ENCODE results near the gene CR1.

Gene CR1

DNA sequence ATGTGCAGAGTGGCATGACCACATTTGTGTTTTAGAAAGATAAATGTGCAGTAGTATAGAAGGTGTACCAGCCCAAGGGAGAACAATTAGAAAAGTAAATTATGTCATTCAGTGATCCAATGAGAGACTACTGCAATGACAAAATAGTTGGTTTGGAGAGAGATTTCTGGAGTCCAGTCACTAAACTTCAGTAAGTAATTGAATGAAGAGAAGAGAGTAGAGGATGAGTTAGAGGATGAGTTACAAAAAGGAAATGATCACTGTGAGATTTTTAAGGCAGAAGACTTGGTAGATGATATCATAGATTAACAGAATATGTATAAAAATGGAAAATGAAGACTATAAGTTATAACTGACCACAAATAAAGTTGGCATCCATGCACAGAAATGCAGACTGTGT is 33.4 kb upstream of the CR1 start:
- TF ChIP-seq, protein P1, sequence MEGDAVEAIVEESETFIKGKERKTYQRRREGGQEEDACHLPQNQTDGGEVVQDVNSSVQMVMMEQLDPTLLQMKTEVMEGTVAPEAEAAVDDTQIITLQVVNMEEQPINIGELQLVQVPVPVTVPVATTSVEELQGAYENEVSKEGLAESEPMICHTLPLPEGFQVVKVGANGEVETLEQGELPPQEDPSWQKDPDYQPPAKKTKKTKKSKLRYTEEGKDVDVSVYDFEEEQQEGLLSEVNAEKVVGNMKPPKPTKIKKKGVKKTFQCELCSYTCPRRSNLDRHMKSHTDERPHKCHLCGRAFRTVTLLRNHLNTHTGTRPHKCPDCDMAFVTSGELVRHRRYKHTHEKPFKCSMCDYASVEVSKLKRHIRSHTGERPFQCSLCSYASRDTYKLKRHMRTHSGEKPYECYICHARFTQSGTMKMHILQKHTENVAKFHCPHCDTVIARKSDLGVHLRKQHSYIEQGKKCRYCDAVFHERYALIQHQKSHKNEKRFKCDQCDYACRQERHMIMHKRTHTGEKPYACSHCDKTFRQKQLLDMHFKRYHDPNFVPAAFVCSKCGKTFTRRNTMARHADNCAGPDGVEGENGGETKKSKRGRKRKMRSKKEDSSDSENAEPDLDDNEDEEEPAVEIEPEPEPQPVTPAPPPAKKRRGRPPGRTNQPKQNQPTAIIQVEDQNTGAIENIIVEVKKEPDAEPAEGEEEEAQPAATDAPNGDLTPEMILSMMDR (IDR thresholded peaks at IDR 0.05; ENCODE audit: low read depth, low read length): no peak
- TF ChIP-seq EZH2phosphoT487 (IDR thresholded peaks at IDR 0.05; ENCODE audit: low read depth): no peak
- no peaks in the 10 kb centered on the region for H4K20me1 ChIP-seq (ENCODE audit: insufficient read depth, low read length)
- no peak overlapping the region for H3K9ac ChIP-seq (ENCODE audit: low read length)

DNA sequence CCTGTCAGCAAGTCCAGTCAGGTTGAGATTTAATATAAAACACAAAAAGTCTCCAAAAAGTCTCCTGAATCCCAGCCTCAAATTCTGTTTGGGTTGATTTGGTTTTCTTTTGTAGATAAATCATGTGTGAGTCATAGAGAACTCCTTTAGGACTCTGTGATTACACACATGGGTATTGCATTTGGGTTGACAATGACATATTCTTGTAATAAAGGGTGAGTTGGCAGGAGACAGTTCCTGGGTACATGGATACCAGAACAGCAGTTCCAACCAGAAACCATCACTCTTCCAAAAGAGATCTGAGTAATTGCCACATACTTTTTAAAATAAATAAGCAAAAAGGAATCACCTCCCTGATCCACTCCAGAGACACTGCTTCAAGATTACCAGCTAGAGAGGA is 32.9 kb upstream of the CR1 start:
- H3K79me2 ChIP-seq (ENCODE audit: low read length): no peaks in the 10 kb centered on the region
- no peaks in the 10 kb centered on the region for H3K36me3 ChIP-seq (replicated peaks; ENCODE audit: low read depth, low read length)
- H3K9ac ChIP-seq (ENCODE audit: low read length): no peak overlapping the region
- H2AFZ ChIP-seq (ENCODE audit: low read depth, low read length): no peak overlapping the region
- no peak overlapping the region for H3K27ac ChIP-seq (ENCODE audit: low read length)
- no peaks in the 10 kb centered on the region for H3K27me3 ChIP-seq (ENCODE audit: low read depth, low read length)
- H3K9me3 ChIP-seq (ENCODE audit: insufficient read depth, low read length): no peaks in the 10 kb centered on the region
- no peaks in the 10 kb centered on the region for H3K4me1 ChIP-seq (ENCODE audit: low read length)
- TF ChIP-seq EZH2phosphoT487 (IDR thresholded peaks at IDR 0.05; ENCODE audit: low read depth): no peak
- TF ChIP-seq, protein P1 (IDR thresholded peaks at IDR 0.05; ENCODE audit: low read depth, low read length): no peak
- H4K20me1 ChIP-seq (ENCODE audit: insufficient read depth, low read length): no peaks in the 10 kb centered on the region
- H3K4me3 ChIP-seq (ENCODE audit: low read length): no peak overlapping the region
- H3K4me2 ChIP-seq (ENCODE audit: low read length): no peak overlapping the region

More for the DNA sequence above, 33.4 kb upstream of the CR1 start:
- Histone ChIP-seq H3K4me2 (ENCODE audit: low read length) (no peak overlapping the region), H3K27ac (ENCODE audit: low read length) (no peak overlapping the region), H3K36me3 (replicated peaks; ENCODE audit: low read depth, low read length) (no peaks in the 10 kb centered on the region), H2AFZ (ENCODE audit: low read depth, low read length) (no peak overlapping the region), H3K79me2 (ENCODE audit: low read length) (no peaks in the 10 kb centered on the region), H3K4me3 (ENCODE audit: low read length) (no peak overlapping the region), H3K27me3 (ENCODE audit: low read depth, low read length) (no peaks in the 10 kb centered on the region), H3K4me1 (ENCODE audit: low read length) (no peaks in the 10 kb centered on the region), H3K9me3 (ENCODE audit: insufficient read depth, low read length) (no peaks in the 10 kb centered on the region)

DNA sequence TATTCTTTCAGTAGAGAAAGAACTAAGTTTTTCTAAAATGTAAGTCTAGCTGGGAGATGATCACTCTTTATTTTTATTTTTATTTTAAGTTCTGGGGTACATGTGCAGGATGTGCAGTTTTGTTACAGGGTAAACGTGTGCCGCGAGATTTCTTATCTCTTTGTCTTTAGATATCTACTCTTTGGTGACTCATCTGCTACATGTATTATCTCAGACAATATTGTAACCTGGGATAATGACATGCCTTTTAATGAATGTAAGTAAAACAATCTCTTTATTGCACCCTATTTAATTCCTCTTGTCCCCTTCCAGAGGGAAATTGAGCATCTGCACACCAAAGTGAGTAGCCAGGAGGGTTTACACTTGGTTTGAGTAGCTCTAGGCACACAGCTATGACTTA is 32.4 kb upstream of the CR1 start:
- Histone ChIP-seq H3K27me3 (ENCODE audit: low read depth, low read length) (no peaks in the 10 kb centered on the region), H3K4me1 (ENCODE audit: low read length) (no peaks in the 10 kb centered on the region), H3K4me3 (ENCODE audit: low read length) (no peak overlapping the region), H3K36me3 (replicated peaks; ENCODE audit: low read depth, low read length) (no peaks in the 10 kb centered on the region), H3K79me2 (ENCODE audit: low read length) (no peaks in the 10 kb centered on the region), H3K27ac (ENCODE audit: low read length) (no peak overlapping the region), H3K9ac (ENCODE audit: low read length) (no peak overlapping the region), H2AFZ (ENCODE audit: low read depth, low read length) (no peak overlapping the region), H4K20me1 (ENCODE audit: insufficient read depth, low read length) (no peaks in the 10 kb centered on the region), H3K9me3 (ENCODE audit: insufficient read depth, low read length) (no peaks in the 10 kb centered on the region), H3K4me2 (ENCODE audit: low read length) (no peak overlapping the region)
- TF ChIP-seq, protein P1 (IDR thresholded peaks at IDR 0.05; ENCODE audit: low read depth, low read length): no peak
- no peak for TF ChIP-seq EZH2phosphoT487 (IDR thresholded peaks at IDR 0.05; ENCODE audit: low read depth)

DNA sequence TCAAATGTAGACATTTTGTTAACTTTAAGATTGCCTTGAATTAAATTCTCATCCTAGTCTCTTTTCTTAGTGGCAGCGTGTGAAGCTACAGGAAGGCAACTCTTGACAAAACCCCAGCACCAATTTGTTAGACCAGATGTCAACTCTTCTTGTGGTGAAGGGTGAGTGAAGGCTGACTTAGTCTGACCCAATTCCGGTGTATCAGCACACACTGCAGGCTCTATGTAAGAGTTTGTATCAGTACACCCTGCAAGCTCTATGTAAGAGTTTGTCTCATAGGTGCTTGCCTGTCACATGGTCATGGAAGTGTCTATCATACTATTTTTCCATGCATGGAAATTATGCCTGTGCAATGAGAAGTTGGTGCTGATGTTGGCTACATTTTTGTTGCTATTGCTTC is 25.0 kb upstream of the CR1 start:
- no peaks in the 10 kb centered on the region for H3K9me3 ChIP-seq (ENCODE audit: insufficient read depth, low read length)
- H3K9ac ChIP-seq (ENCODE audit: low read length): no peak overlapping the region
- no peaks in the 10 kb centered on the region for H4K20me1 ChIP-seq (ENCODE audit: insufficient read depth, low read length)
- H3K4me3 ChIP-seq (ENCODE audit: low read length): no peak overlapping the region
- H3K27ac ChIP-seq (ENCODE audit: low read length): no peak overlapping the region
- H2AFZ ChIP-seq (ENCODE audit: low read depth, low read length): no peak overlapping the region
- H3K79me2 ChIP-seq (ENCODE audit: low read length): no peaks in the 10 kb centered on the region
- H3K4me2 ChIP-seq (ENCODE audit: low read length): no peak overlapping the region
- peaks cover 4% of the 10 kb centered on the region for H3K36me3 ChIP-seq (replicated peaks; ENCODE audit: low read depth, low read length)
- no peak for TF ChIP-seq EZH2phosphoT487 (IDR thresholded peaks at IDR 0.05; ENCODE audit: low read depth)
- TF ChIP-seq, protein P1 (IDR thresholded peaks at IDR 0.05; ENCODE audit: low read depth, low read length): no peak
- no peaks in the 10 kb centered on the region for H3K4me1 ChIP-seq (ENCODE audit: low read length)
- no peaks in the 10 kb centered on the region for H3K27me3 ChIP-seq (ENCODE audit: low read depth, low read length)

All from OCI-LY3 (cell line).